ENCODE data around the gene INSYN2B. TPM values are rescaled to one million over a fixed set of nuclear protein-coding genes. Genes with fewer than 3 reads are reported as not detected.

Gene INSYN2B
- total RNA-seq, 1 donor from 2014 or later = 0.25 TPM

GRCh38 chr5:169848271-169848670 is 132.0 kb downstream of the INSYN2B start:
- H3K36me3 ChIP-seq = no peaks in the 10 kb centered on the region
- no peak overlapping the region for H3K27ac ChIP-seq
- TF ChIP-seq POLR2A (IDR thresholded peaks at IDR 0.05) (no peak), CTCF (IDR thresholded peaks at IDR 0.05) (no peak), POLR2AphosphoS5 (IDR thresholded peaks at IDR 0.05; ENCODE audit: insufficient read depth in 1 of 2, low read depth in 1 of 2) (no peak)
- no peaks in the 10 kb centered on the region for H3K27me3 ChIP-seq
- no peaks in the 10 kb centered on the region for H3K4me1 ChIP-seq
- H3K4me3 ChIP-seq = no peak overlapping the region
- H3K9me3 ChIP-seq = no peaks in the 10 kb centered on the region
- no peak for DNase-seq (ENCODE audit: extremely low spot score in 2 of 2)
- intact Hi-C loops (cut with DNase I) = no loop called here

GRCh38 chr5:169847519-169847918 is 132.8 kb downstream of the INSYN2B start:
- no peak overlapping the region for H3K27ac ChIP-seq
- no peaks in the 10 kb centered on the region for H3K9me3 ChIP-seq
- H3K4me1 ChIP-seq = no peaks in the 10 kb centered on the region
- intact Hi-C loops (cut with DNase I) = no loop called here
- no peaks in the 10 kb centered on the region for H3K36me3 ChIP-seq
- no peak for DNase-seq (ENCODE audit: extremely low spot score in 2 of 2)
- H3K4me3 ChIP-seq = no peak overlapping the region
- H3K27me3 ChIP-seq = no peaks in the 10 kb centered on the region
- TF ChIP-seq CTCF (IDR thresholded peaks at IDR 0.05) (no peak), POLR2AphosphoS5 (IDR thresholded peaks at IDR 0.05; ENCODE audit: insufficient read depth in 1 of 2, low read depth in 1 of 2) (no peak), POLR2A (IDR thresholded peaks at IDR 0.05) (no peak)

GRCh38 chr5:169842699-169843098 is 137.6 kb downstream of the INSYN2B start:
- Histone ChIP-seq H3K27me3 (no peaks in the 10 kb centered on the region), H3K4me1 (no peaks in the 10 kb centered on the region), H3K36me3 (no peaks in the 10 kb centered on the region), H3K27ac (no peak overlapping the region), H3K4me3 (no peak overlapping the region), H3K9me3 (no peaks in the 10 kb centered on the region)
- TF ChIP-seq POLR2A (IDR thresholded peaks at IDR 0.05) (no peak), CTCF (IDR thresholded peaks at IDR 0.05) (no peak), POLR2AphosphoS5 (IDR thresholded peaks at IDR 0.05; ENCODE audit: insufficient read depth in 1 of 2, low read depth in 1 of 2) (no peak)
- no peak for DNase-seq (ENCODE audit: extremely low spot score in 2 of 2)
- intact Hi-C loops (cut with DNase I) = no loop called here

- intact Hi-C loops (cut with DNase I) = no loop called here
- TF ChIP-seq CTCF (IDR thresholded peaks at IDR 0.05) = no peak
- no peak for TF ChIP-seq POLR2A (IDR thresholded peaks at IDR 0.05)
- no peak for TF ChIP-seq POLR2AphosphoS5 (IDR thresholded peaks at IDR 0.05; ENCODE audit: insufficient read depth in 1 of 2, low read depth in 1 of 2)
- Histone ChIP-seq H3K27ac (no peak overlapping the region), H3K36me3 (no peaks in the 10 kb centered on the region), H3K9me3 (no peaks in the 10 kb centered on the region), H3K4me3 (no peak overlapping the region), H3K4me1 (no peaks in the 10 kb centered on the region), H3K27me3 (no peaks in the 10 kb centered on the region)
- no peak for DNase-seq (ENCODE audit: extremely low spot score in 2 of 2)
Measured at GRCh38 chr5:169840405-169840804, 139.9 kb downstream of the INSYN2B start.

- intact Hi-C loops (cut with DNase I) = no loop called here
- Histone ChIP-seq H3K4me1 (no peaks in the 10 kb centered on the region), H3K27ac (no peak overlapping the region), H3K4me3 (no peak overlapping the region), H3K27me3 (no peaks in the 10 kb centered on the region), H3K9me3 (no peaks in the 10 kb centered on the region), H3K36me3 (no peaks in the 10 kb centered on the region)
- no peak for TF ChIP-seq POLR2AphosphoS5 (IDR thresholded peaks at IDR 0.05; ENCODE audit: insufficient read depth in 1 of 2, low read depth in 1 of 2)
- no peak for TF ChIP-seq POLR2A (IDR thresholded peaks at IDR 0.05)
- no peak for TF ChIP-seq CTCF (IDR thresholded peaks at IDR 0.05)
- DNase-seq (ENCODE audit: extremely low spot score in 2 of 2) = no peak
Measured at GRCh38 chr5:169838688-169839087, 141.6 kb downstream of the INSYN2B start.
